ENCODE results near the gene DEDD2. TPM values are rescaled to one million over a fixed set of nuclear protein-coding genes. Genes with fewer than 3 reads are reported as not detected.

The DEDD2 gene
- polyA plus RNA-seq, 1 donor from 2014 or later, result 69.9 TPM

- H3K9ac ChIP-seq (ENCODE audit: low read length), result no peak overlapping the region
- H3K9me2 ChIP-seq (ENCODE audit: insufficient read depth, low read length), result no peaks in the 10 kb centered on the region
- H3K9me3 ChIP-seq (ENCODE audit: low read length), result no peaks in the 10 kb centered on the region
- no peak overlapping the region for H2AFZ ChIP-seq (ENCODE audit: low read depth, low read length)
- H3K4me2 ChIP-seq (ENCODE audit: low read length), result no peak overlapping the region
- H3K79me2 ChIP-seq (replicated peaks; ENCODE audit: insufficient read depth, low read length), result peaks cover 69% of the 10 kb centered on the region
- H3K36me3 ChIP-seq (ENCODE audit: insufficient read depth, low read length), result no peaks in the 10 kb centered on the region
- no peaks in the 10 kb centered on the region for H4K20me1 ChIP-seq (ENCODE audit: insufficient read depth)
- TF ChIP-seq REST (IDR thresholded peaks at IDR 0.05; ENCODE audit: borderline replicate concordance) (no peak), TAF1 (IDR thresholded peaks at IDR 0.05; ENCODE audit: low read depth) (no peak), POLR2AphosphoS5 (IDR thresholded peaks at IDR 0.05) (no peak), SMC3 (conservative IDR thresholded peaks at IDR 0.05; ENCODE audit: poor library complexity) (no peak), CTCF (IDR thresholded peaks at IDR 0.05; ENCODE audit: poor library complexity, severe bottlenecking) (no peak), EZH2 (IDR thresholded peaks at IDR 0.05; ENCODE audit: borderline replicate concordance, insufficient read depth, low read length, poor library complexity, severe bottlenecking) (no peak), EP300 (conservative IDR thresholded peaks at IDR 0.05; ENCODE audit: poor library complexity, severe bottlenecking) (no peak), MXI1 (conservative IDR thresholded peaks at IDR 0.05; ENCODE audit: poor library complexity, severe bottlenecking) (no peak), RAD21 (conservative IDR thresholded peaks at IDR 0.05) (no peak)
- H3K4me3 ChIP-seq (ENCODE audit: low read length), result peak overlapping the region; percentile 33
- H3K27ac ChIP-seq (ENCODE audit: low read length), result no peak overlapping the region
- H3F3A ChIP-seq (ENCODE audit: insufficient read depth, low read length, poor library complexity, severe bottlenecking), result no peaks in the 10 kb centered on the region
- no peaks in the 10 kb centered on the region for H3K27me3 ChIP-seq (ENCODE audit: insufficient read depth, low read depth, low read length)
Measured at GRCh38 chr19:42170715-42171114, 46.8 kb downstream of the DEDD2 start.

- H3K4me3 ChIP-seq (ENCODE audit: low read length), result peak overlapping the region; percentile 18
Measured at GRCh38 chr19:42169486-42170413, 47.7 kb downstream of the DEDD2 start.

More at GRCh38 chr19:42169486-42170413, 47.7 kb downstream of the DEDD2 start:
- H2AFZ ChIP-seq (ENCODE audit: low read depth, low read length), result no peak overlapping the region
- no peak overlapping the region for H3K27ac ChIP-seq (ENCODE audit: low read length)
- TF ChIP-seq MXI1 (conservative IDR thresholded peaks at IDR 0.05; ENCODE audit: poor library complexity, severe bottlenecking) (peak; percentile 28), TAF1 (IDR thresholded peaks at IDR 0.05; ENCODE audit: low read depth) (no peak), SMC3 (conservative IDR thresholded peaks at IDR 0.05; ENCODE audit: poor library complexity) (no peak)
- H3K27me3 ChIP-seq (ENCODE audit: insufficient read depth, low read depth, low read length), result no peaks in the 10 kb centered on the region
- H3K4me2 ChIP-seq (ENCODE audit: low read length), result no peak overlapping the region
- H3K36me3 ChIP-seq (ENCODE audit: insufficient read depth, low read length), result no peaks in the 10 kb centered on the region
- H4K20me1 ChIP-seq (ENCODE audit: insufficient read depth), result no peaks in the 10 kb centered on the region
- H3K9me2 ChIP-seq (ENCODE audit: insufficient read depth, low read length), result no peaks in the 10 kb centered on the region
- H3K79me2 ChIP-seq (replicated peaks; ENCODE audit: insufficient read depth, low read length), result peaks cover 64% of the 10 kb centered on the region
- H3F3A ChIP-seq (ENCODE audit: insufficient read depth, low read length, poor library complexity, severe bottlenecking), result no peaks in the 10 kb centered on the region
- H3K9ac ChIP-seq (ENCODE audit: low read length), result peak overlapping the region; percentile 36
- H3K9me3 ChIP-seq (ENCODE audit: low read length), result no peaks in the 10 kb centered on the region
